ENCODE data around the gene CARD9.

DNA sequence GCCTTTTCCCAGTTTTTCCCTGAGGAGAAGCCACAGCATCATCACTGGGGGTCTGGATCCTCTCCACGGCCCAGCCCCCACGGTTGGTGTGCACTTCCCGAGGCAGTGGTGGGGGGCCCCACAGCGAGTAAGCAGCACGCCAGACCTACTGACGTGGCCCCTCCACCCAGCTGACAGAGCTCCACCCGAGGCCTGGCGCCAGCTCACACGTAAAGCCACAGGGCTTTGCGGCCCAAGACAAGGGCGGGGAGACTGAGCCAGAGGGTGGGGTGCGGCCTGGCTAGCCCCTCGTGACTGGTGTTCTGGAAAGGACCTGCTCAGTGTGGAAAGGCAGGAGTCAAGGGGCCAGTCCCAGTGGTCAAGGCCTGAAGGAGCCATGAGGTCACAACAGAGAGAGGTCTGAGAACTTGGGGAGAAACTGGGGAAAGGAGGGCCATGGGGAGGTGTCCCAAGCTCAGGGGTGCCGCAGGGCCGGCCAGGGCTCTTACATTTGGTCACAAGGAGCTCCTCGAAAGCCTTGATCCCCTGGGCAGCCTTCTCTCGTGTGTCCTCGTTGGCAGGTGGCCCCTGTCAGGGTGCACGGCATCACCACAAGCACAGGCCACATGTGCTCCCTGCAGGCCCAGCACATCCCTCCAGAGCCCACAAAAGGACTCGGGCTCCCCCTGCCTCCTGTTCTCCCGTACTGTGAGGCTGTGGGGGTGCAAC is 21.0 kb upstream of the CARD9 start:
- TF ChIP-seq CTCF (IDR thresholded peaks at IDR 0.05), result no peak
- TF ChIP-seq POLR2A (IDR thresholded peaks at IDR 0.05), result no peak

Measured in Peyer's patch (tissue), 4 donors.